ENCODE results near the gene C19orf67.

- TF ChIP-seq CTCF (IDR thresholded peaks at IDR 0.05) (no peak), POLR2AphosphoS5 (IDR thresholded peaks at IDR 0.05; ENCODE audit: low read depth, low read length) (no peak), REST (IDR thresholded peaks at IDR 0.05; ENCODE audit: insufficient read depth in 1 of 2, low read depth in 2 of 2, low read length in 1 of 2) (no peak)
Measured at GRCh38 chr19:14085309-14085995, at the start of gene C19orf67.

Measured in Panc1 (cell line).